Neural cell (in vitro differentiated cells): ENCODE results near the gene RABEPK. TPM values are rescaled to one million over a fixed set of nuclear protein-coding genes. Genes with fewer than 3 reads are reported as not detected.
"Not testable (repeated sequence)": the region's sequence is repeated elsewhere in the genome, so short reads cannot be mapped to it uniquely, and the experiment has no call there.

Source experiments
- H2AFZ ChIP-seq: fragments of 200-600, 300-800 bp; sonication (generic), shearing (Covaris generic); 2 replicates; pipeline ENCODE4 v1.6.0; 2014; ENCODE audit warnings: low read depth, mild to moderate bottlenecking, antibody characterized with exemption, low read length, moderate library complexity
- H3F3A ChIP-seq: fragments of 200-600 bp; shearing (Covaris generic); 2 replicates; pipeline ENCODE4 v1.6.1; 2016; ENCODE audit warnings: mild to moderate bottlenecking, moderate library complexity, mixed read lengths, antibody characterized with exemption, low read length; ENCODE audit not compliant: insufficient read depth, poor library complexity, severe bottlenecking
- H3K27ac ChIP-seq: fragments of 200-600, 300-800 bp; sonication (generic), shearing (Covaris generic); 2 replicates; pipeline ENCODE4 v1.5.1; 2014; ENCODE audit warnings: mild to moderate bottlenecking, low read length, moderate library complexity
- H3K27me3 ChIP-seq: fragments of 300-800, 200-600 bp; sonication (generic), shearing (Covaris generic); 2 replicates; pipeline ENCODE4 v1.6.0; 2014; ENCODE audit warnings: mild to moderate bottlenecking, low read depth, low read length, moderate library complexity; ENCODE audit not compliant: insufficient read depth
- H3K36me3 ChIP-seq: fragments of 300-800, 200-600 bp; sonication (generic), shearing (Covaris generic); 2 replicates; pipeline ENCODE4 v1.5.1; 2014; ENCODE audit warnings: mild to moderate bottlenecking, antibody characterized with exemption, low read length, moderate library complexity; ENCODE audit not compliant: insufficient read depth
- H3K4me2 ChIP-seq: fragments of 300-800, 200-600 bp; sonication (generic), shearing (Covaris generic); 2 replicates; pipeline ENCODE4 v1.6.0; 2014; ENCODE audit warnings: mild to moderate bottlenecking, low read length
- H3K4me3 ChIP-seq: fragments of 300-800, 200-600 bp; sonication (generic), shearing (Covaris generic); 2 replicates; pipeline ENCODE4 v1.5.1; 2014; ENCODE audit warnings: mild to moderate bottlenecking, low read length, moderate library complexity
- H3K79me2 ChIP-seq: fragments of 200-600 bp; shearing (Covaris generic); replicated peaks from 2 replicates; pipeline ENCODE4 v1.6.0; 2014; ENCODE audit warnings: mild to moderate bottlenecking, low read length, moderate library complexity; ENCODE audit not compliant: insufficient read depth
- H3K9ac ChIP-seq: fragments of 300-800, 200-600 bp; sonication (generic), shearing (Covaris generic); 2 replicates; pipeline ENCODE4 v1.6.1; 2016; ENCODE audit warnings: mild to moderate bottlenecking, low read length, mixed read lengths
- H3K9me2 ChIP-seq: fragments of 200-600 bp; shearing (Covaris generic); 2 replicates; pipeline ENCODE4 v1.6.1; 2016; ENCODE audit warnings: mild to moderate bottlenecking, low read length, mixed read lengths; ENCODE audit not compliant: insufficient read depth
- H3K9me3 ChIP-seq: fragments of 200-600, 300-800 bp; sonication (generic), shearing (Covaris generic); 2 replicates; pipeline ENCODE4 v1.6.1; 2016; ENCODE audit warnings: mild to moderate bottlenecking, mixed run types, low read length, moderate library complexity, mixed read lengths
- H4K20me1 ChIP-seq: fragments of 200-600 bp; shearing (Covaris generic); 2 replicates; pipeline ENCODE4 v1.6.1; 2016; ENCODE audit warnings: mild to moderate bottlenecking, mixed run types; ENCODE audit not compliant: insufficient read depth
- CTCF ChIP-seq: fragments of 450-650 bp; IDR thresholded peaks from 2 replicates; pipeline ENCODE4 v1.5.1; 2014; ENCODE audit warnings: antibody characterized with exemption, mild to moderate bottlenecking, moderate library complexity; ENCODE audit not compliant: poor library complexity, severe bottlenecking
- EP300 ChIP-seq: fragments of 450-650 bp; conservative IDR thresholded peaks from 2 replicates; pipeline ENCODE4 v1.6.1; 2014; ENCODE audit warnings: antibody characterized with exemption, mild to moderate bottlenecking, moderate library complexity; ENCODE audit not compliant: poor library complexity, severe bottlenecking
- EZH2 ChIP-seq: fragments of 200-600, 300-800 bp; shearing (Covaris generic), sonication (generic); IDR thresholded peaks from 2 replicates; pipeline ENCODE4 v1.6.1; 2014; ENCODE audit warnings: antibody characterized with exemption, low read length, borderline replicate concordance, mild to moderate bottlenecking; ENCODE audit not compliant: insufficient read depth, poor library complexity, severe bottlenecking
- MXI1 ChIP-seq: fragments of 450-650 bp; conservative IDR thresholded peaks from 2 replicates; pipeline ENCODE4 v1.6.1; 2014; ENCODE audit warnings: antibody characterized with exemption, mild to moderate bottlenecking; ENCODE audit not compliant: poor library complexity, severe bottlenecking
- POLR2AphosphoS5 ChIP-seq: IDR thresholded peaks from 2 replicates; pipeline ENCODE4 v1.6.1; 2012
- RAD21 ChIP-seq: fragments of 450-650 bp; conservative IDR thresholded peaks from 2 replicates; pipeline ENCODE4 v1.6.1; 2014; ENCODE audit warnings: antibody characterized with exemption, mild to moderate bottlenecking, moderate library complexity
- REST ChIP-seq: IDR thresholded peaks from 2 replicates; pipeline ENCODE4 v1.6.1; 2012; ENCODE audit warnings: borderline replicate concordance
- SMC3 ChIP-seq: fragments of 450-650 bp; conservative IDR thresholded peaks from 2 replicates; pipeline ENCODE4 v1.6.1; 2014; ENCODE audit warnings: antibody characterized with exemption, mild to moderate bottlenecking, moderate library complexity; ENCODE audit not compliant: poor library complexity
- TAF1 ChIP-seq: IDR thresholded peaks from 2 replicates; pipeline ENCODE4 v1.6.1; 2012; ENCODE audit warnings: low read depth
- polyA plus RNA-seq: library from polyadenylated mRNA; depleted of rRNA; stranded (reverse); fragments of >200 nt; gene quantifications from 2 replicates; pipeline ENCODE4 v1.2.3, GENCODE V29; 2014

The RABEPK gene
- polyA plus RNA-seq, 1 donor from 2014 or later = 58.2 TPM

DNA sequence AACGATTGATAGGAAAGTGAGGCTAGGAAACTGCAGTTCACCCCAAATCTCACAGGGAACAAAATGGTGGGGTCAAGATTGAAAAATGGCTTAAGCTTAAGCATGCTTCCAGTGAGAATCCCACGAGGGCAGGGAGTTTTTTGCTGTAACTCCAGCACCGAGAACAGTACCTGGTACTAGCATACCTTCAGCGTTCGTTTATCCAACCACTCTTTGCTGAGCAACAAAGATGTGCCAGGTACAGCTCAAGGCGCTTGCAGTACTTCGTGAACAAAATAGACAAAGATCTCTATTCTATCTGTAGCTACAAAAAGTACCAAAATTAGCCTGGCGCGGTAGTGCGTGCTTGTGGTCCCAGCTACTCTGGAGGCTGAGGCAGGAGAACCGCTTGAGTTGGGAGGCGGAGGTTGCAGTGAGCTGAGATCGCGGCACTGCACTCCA lies 10.0 kb upstream of the RABEPK start:
- peak overlapping the region; percentile 92 for H2AFZ ChIP-seq

GRCh38 chr9:125194466-125194865 lies 5.9 kb upstream of the RABEPK start:
- not testable (repeated sequence) for H3F3A ChIP-seq, H3K79me2 ChIP-seq, H2AFZ ChIP-seq, H3K36me3 ChIP-seq, H3K9me2 ChIP-seq, H3K4me3 ChIP-seq, H3K27me3 ChIP-seq, H3K4me2 ChIP-seq, H4K20me1 ChIP-seq, H3K27ac ChIP-seq, H3K9me3 ChIP-seq, H3K9ac ChIP-seq

More for the DNA sequence above, 10.0 kb upstream of the RABEPK start:
- Histone ChIP-seq H3K36me3 (no peaks in the 10 kb centered on the region), H3F3A (no peaks in the 10 kb centered on the region), H3K9ac (peak overlapping the region; percentile 99), H4K20me1 (no peaks in the 10 kb centered on the region), H3K27ac (peak overlapping the region; percentile 96), H3K9me3 (no peaks in the 10 kb centered on the region), H3K4me3 (peak overlapping the region; percentile 87), H3K79me2 (peaks cover 41% of the 10 kb centered on the region), H3K27me3 (no peaks in the 10 kb centered on the region), H3K4me2 (peak overlapping the region; percentile 100), H3K9me2 (no peaks in the 10 kb centered on the region)
- no peak for TF ChIP-seq POLR2AphosphoS5
- no peak for TF ChIP-seq EZH2
- TF ChIP-seq SMC3 = no peak
- TF ChIP-seq MXI1 = no peak
- TF ChIP-seq EP300 = no peak
- no peak for TF ChIP-seq TAF1
- no peak for TF ChIP-seq RAD21
- no peak for TF ChIP-seq REST
- no peak for TF ChIP-seq CTCF

DNA sequence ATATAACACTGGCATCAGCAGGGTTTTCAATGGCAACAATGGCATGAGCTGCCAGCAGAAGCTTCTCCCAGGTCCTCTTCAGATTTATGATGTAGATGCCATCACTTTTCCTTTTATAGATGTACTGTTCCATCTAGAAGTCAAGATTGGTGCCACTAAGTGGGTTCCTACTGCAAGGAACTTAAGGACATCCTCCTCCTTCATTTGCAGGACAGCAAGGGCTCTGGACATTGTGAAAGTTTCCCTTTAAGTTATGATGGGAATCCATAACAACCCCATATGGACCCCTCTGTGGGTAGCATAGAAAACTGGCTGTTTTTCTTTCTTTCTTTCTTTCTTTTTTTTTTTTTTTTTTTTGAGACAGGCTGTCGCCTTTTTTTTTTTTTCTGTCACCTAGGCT lies 4.8 kb upstream of the RABEPK start:
- H3K27me3 ChIP-seq, H4K20me1 ChIP-seq, H3K9me3 ChIP-seq, H3K9ac ChIP-seq, H3K4me2 ChIP-seq, H3K9me2 ChIP-seq, H3K27ac ChIP-seq, H3K36me3 ChIP-seq, H3F3A ChIP-seq, H2AFZ ChIP-seq, H3K4me3 ChIP-seq, H3K79me2 ChIP-seq: not testable (repeated sequence)
